Measurements from ENCODE around the gene SOX9.
"Not testable (repeated sequence)": the region's sequence is repeated elsewhere in the genome, so short reads cannot be mapped to it uniquely, and the experiment has no call there.

The SOX9 gene

GRCh38 chr17:72126575-72127486 lies 6.0 kb downstream of the SOX9 start:
- DNase-seq: peak; percentile 44 to 68

DNA sequence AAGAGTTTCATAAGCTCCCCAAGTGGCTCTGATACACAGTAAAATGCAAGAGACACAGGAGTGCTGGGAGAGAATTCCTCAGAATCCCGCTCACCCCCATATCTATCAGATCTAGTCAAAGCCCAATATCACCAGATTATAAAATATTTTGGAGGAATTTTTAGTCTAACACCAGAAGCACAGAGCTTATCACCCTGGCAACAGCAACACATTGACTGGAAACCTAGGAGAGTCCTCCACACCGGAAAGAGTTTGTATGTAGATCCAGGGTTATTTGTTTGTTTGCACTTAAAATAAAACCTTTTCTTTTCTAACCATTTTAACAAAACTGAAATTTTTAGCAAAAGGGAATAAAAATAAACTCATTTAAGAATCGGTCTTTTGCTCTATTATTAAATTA lies 7.2 kb downstream of the SOX9 start:
- peak in 1 of 2 experiments; percentile 49 for DNase-seq

- peak; percentile 79 to 81 for DNase-seq
These were observed 14.0 kb downstream of the SOX9 start for GRCh38 chr17:72134608-72135394.

DNA sequence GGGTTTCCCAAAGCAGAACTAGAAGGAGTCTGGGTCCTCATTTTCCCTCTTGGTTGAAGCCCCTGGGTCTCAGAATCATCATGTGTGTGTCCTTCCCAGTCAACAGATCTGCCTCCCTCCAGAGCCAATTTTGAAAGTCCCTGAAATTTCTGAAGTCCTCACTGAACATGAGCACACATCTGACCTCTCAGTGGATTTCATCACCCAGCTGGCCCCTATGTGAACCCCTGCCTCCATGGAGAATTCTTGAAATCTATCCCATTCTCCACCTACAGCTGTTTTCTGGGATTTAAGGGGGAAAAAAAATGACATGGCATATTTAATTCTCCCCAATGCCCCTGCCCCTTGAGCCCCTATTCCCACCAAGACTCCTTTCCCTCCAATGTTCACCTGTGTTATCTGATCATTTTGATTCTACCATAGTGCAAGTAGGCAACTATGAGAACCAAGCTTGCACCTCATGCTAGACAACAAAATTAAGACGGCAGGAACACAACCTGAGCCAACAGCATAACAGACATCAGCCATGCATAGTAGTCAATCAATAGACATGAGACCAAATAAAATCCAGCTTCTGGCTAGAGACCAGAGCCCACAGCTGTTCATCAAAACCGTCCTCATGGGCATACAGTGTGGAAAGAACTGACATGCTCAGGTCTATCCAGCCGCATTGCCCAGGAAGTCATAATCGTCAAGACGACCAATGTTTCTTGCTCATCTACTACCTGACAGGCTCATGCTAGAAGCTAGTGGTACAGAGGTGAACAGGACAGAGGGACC lies 14.9 kb downstream of the SOX9 start:
- peak in 1 of 2 experiments; percentile 57 for DNase-seq

DNA sequence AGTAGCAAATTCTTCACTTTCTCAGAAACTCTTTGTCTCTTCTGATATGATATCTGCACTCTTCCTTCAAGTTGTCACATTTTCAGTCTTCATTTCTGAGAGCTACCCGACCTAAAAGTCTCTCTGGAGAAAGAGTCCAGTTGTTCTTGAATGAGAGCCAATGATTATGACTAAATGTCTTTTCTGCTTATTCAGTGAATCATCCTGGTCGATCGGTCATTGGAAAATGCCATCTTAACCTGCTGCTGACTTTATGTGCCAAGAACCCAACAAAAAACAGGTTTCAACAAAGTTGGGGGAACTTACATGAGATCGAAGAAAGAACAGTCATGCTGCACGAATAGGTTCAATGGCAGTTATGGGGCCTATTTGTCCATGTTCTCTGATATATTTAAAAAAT lies 15.9 kb downstream of the SOX9 start:
- DNase-seq: no peak

GRCh38 chr17:72137161-72137560 lies 16.3 kb downstream of the SOX9 start:
- DNase-seq: no peak

DNA sequence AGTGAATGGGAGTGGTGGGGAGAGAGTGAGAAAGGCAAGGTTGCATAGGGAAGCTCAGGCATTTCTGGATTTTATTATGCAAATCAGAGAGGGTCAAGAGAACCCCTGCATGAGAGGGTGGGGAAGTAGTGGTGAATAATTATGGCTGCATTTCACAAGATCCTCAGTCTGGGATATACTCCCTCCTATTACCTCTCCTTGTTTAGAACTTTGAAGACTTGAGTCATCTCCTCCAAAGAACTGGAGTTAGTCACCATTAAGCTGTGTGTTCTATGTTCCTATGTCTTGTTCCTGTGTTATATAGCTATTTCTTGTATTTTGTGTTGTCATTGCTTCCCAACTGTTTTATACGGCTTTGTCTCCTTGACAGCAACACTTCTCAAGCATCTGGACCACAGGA lies 18.4 kb downstream of the SOX9 start:
- DNase-seq: peak in 1 of 2 experiments; percentile 68

GRCh38 chr17:72141336-72141735 lies 20.5 kb downstream of the SOX9 start:
- peak in 1 of 2 experiments; percentile 62 for DNase-seq

GRCh38 chr17:72142097-72142496 lies 21.3 kb downstream of the SOX9 start:
- DNase-seq: not testable (repeated sequence)

DNA sequence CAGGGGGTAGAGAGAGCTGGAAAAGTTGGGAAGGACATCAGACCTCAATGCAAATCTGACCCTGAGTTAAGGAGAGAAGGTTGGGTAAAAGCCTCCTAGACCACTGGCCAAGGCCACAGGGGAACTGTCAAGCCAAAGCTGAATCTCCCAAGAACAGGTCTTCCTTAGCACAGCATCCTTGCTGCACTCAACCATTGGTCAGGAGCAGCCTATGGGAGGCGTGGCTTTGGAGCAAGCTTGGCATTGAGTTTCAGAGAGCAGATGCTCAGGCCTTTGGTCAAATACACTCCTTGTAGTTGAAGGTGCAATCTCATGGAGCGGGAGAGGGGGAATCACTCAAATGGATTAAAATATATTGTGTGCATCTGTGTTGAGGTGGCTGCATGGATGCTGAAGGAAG lies 21.8 kb downstream of the SOX9 start:
- DNase-seq: peak; percentile 53 to 69

DNA sequence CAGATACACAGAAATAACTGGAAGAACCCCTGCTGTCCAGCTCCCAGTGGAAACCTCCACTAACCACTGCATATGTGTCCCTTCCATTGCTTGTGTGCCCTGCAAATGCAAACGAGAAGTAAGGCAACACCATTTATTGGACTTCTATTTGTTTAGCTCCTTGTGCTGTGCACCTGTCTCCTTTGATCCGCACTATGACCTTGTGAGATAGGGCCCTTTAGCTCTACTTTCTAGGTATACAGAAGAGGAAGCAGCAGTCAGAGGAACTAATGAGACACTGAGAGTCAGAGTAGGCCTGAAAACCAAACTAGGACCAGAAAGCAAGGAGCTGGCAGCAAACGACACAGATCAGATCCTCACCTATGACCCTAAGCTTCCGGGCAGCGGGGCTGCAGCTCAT lies 22.4 kb downstream of the SOX9 start:
- DNase-seq: peak; percentile 93 to 97

DNA sequence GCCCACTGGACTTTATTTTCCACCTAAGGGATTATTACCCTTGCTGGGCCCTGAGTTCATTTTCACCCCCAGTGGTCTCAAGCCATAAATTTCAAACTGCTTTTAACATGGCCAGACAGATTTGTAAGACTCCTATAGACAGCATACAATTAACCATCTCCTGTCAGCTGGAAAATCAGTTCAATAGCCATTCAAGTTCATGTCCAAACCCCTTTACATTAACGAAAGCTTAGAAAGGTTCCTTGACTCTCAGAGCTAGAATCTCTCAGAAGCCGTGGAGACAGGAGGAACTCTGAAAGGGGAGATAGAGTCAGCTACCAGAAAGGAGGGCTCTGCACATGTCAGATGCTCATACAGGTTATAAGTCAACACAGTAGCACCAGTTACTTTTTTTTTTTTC lies 23.3 kb downstream of the SOX9 start:
- DNase-seq: no peak

GRCh38 chr17:72145562-72145961 lies 24.7 kb downstream of the SOX9 start:
- DNase-seq: no peak

DNA sequence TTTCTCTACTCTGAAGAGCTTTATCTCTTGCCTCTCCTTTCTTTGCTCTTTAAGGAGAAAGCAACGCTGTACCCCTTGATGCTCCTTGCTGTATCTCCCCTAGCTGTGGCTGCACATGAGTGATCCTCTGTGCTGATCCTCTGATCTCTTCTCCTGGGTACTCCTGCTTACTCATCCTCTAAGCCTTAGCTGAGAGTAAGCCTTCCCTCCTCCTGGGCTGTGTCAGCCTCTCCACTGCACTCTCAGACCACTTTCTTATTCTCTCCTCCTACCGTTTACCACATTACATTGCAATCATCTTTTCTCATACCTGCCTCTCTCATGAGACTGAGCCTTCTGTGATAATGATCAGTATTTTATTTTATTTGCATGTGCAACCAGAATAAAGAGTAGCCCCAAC lies 25.1 kb downstream of the SOX9 start:
- peak; percentile 84 for DNase-seq

GRCh38 chr17:72146371-72146770 lies 25.6 kb downstream of the SOX9 start:
- DNase-seq: no peak

- DNase-seq: peak; percentile 68 to 83
These were observed 30.0 kb downstream of the SOX9 start for GRCh38 chr17:72150632-72151460.

- peak; percentile 49 to 55 for DNase-seq
These were observed 31.0 kb downstream of the SOX9 start for GRCh38 chr17:72151565-72152386.

DNA sequence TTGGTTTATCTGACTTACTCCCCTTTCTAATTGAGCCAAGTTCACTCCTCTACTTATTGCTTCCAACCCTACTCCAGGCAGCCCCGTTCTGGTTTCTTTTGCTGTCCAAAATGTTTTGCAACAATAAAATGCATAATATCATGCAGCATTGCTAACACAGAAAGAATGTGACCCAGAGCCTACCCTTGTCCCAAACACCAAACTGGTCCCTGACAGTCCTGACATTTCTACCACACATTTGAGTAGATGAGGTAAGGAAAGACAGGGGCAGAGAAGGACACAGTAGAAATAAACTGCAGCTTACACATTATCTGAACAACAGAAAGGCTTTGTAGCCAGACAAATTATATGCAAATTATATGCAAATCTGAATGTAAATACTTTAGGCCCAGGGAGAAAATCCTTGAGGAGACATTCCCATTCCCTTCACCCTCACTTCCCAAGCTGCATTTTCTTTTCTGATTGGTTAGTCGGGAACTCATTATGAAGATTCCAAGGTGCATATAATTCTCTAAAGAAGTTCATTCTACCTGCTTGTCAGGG lies 31.6 kb downstream of the SOX9 start:
- DNase-seq: peak; percentile 97 to 98

DNA sequence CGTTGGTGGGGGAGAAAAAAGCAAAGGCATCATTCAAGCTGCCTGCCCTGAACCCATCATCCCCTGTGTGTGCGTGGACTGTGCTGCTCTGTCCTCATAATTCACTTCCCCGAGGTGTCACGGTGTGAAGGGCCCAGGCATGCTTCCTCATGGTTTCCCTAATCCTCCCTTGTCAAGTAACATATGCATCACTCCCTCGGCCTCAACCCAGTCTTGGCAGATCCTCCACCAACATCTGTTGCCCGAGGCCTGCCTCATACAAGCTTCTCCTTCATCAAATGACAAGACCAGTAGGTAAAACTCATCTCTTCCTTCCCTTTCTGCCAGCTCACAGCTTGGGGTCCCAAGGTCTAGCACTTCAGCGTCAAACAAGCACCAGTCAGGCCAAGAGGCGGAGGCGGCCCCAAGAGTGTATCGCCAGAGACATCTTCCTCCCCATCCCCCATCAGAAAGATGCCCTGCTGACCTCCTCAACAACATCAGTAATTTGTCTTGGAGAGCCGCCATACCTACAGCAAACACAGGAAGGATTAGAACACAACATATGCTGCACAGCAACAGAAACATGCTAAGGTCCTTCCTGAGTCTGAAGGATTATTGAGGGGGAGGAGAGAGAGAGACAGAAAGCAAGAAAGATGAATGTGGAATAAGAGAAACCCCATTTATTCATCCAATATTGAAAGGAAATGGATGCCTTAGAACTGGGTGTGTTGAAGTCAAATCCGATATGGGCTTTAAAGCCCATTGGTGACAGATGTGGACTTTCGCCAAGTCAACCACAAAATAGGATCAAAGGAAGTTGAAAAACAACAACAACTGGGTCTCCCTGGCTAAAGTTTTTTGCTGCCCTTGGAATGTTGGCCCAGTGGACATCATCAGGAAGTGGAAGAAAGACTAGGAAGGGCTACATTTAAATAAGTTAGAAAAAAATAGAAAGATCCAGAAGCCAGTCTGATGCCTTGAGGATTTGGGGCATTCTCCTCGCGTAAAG lies 38.4 kb downstream of the SOX9 start:
- DNase-seq: no peak

GRCh38 chr17:72162569-72162968 lies 41.7 kb downstream of the SOX9 start:
- DNase-seq: no peak

Data from NCI-H526 (cell line).